Measurements from ENCODE around the gene NAA11.

NAA11 gene

GRCh38 chr4:79325864-79326328 lies at the start of gene NAA11:
Gene NAA11, minus strand, starts transcription at chr4:79326061. Its CDS starts 184 bp downstream, at chr4:79325877.
- FAIRE-seq, result no peak

GRCh38 chr4:79370026-79370425 lies 44.2 kb upstream of the NAA11 start:
- no peak for FAIRE-seq

- FAIRE-seq, result no peak
These were observed 41.2 kb upstream of the NAA11 start for GRCh38 chr4:79367096-79367495.

- no peak for FAIRE-seq
These were observed 40.6 kb upstream of the NAA11 start for GRCh38 chr4:79366422-79366821.

- FAIRE-seq, result no peak
These were observed 38.2 kb upstream of the NAA11 start for GRCh38 chr4:79364061-79364460.

GRCh38 chr4:79362626-79363025 lies 36.8 kb upstream of the NAA11 start:
- FAIRE-seq, result no peak

- FAIRE-seq, result no peak
These were observed 34.1 kb upstream of the NAA11 start for GRCh38 chr4:79360006-79360405.

- no peak for FAIRE-seq
These were observed 32.6 kb upstream of the NAA11 start for GRCh38 chr4:79358438-79358837.

GRCh38 chr4:79357365-79357764 lies 31.5 kb upstream of the NAA11 start:
- FAIRE-seq, result no peak

GRCh38 chr4:79353075-79353474 lies 27.2 kb upstream of the NAA11 start:
- no peak for FAIRE-seq

GRCh38 chr4:79348405-79348804 lies 22.5 kb upstream of the NAA11 start:
- FAIRE-seq, result no peak

GRCh38 chr4:79341893-79342653 lies 16.2 kb upstream of the NAA11 start:
- FAIRE-seq, result no peak

GRCh38 chr4:79340568-79340967 lies 14.7 kb upstream of the NAA11 start:
- no peak for FAIRE-seq

- FAIRE-seq, result no peak
These were observed 12.3 kb upstream of the NAA11 start for GRCh38 chr4:79338148-79338547.

- no peak for FAIRE-seq
These were observed 8.9 kb upstream of the NAA11 start for GRCh38 chr4:79334783-79335182.

- FAIRE-seq, result no peak
These were observed 8.5 kb upstream of the NAA11 start for GRCh38 chr4:79334341-79334740.

GRCh38 chr4:79331126-79331876 lies 5.4 kb upstream of the NAA11 start:
- FAIRE-seq, result no peak

GRCh38 chr4:79330720-79331119 lies 4.9 kb upstream of the NAA11 start:
- FAIRE-seq, result no peak

- no peak for FAIRE-seq
These were observed 425 bp downstream of the NAA11 start for GRCh38 chr4:79325436-79325835.

- FAIRE-seq, result no peak
These were observed 5.9 kb downstream of the NAA11 start for GRCh38 chr4:79319975-79320374.

GRCh38 chr4:79317711-79318110 lies 8.2 kb downstream of the NAA11 start:
- no peak for FAIRE-seq

- FAIRE-seq, result no peak
These were observed 10.0 kb downstream of the NAA11 start for GRCh38 chr4:79315891-79316290.

GRCh38 chr4:79311279-79311678 lies 14.6 kb downstream of the NAA11 start:
- FAIRE-seq, result no peak

- no peak for FAIRE-seq
These were observed 16.9 kb downstream of the NAA11 start for GRCh38 chr4:79308971-79309370.

All from TTC549 (cell line).